HG03575 (cell line): ENCODE measurements around the gene B4GAT1.
"Not testable (repeated sequence)": the region's sequence is repeated elsewhere in the genome, so short reads cannot be mapped to it uniquely, and the experiment has no call there.

Source experiments
- ATAC-seq: cut with Tn5 transposase; IDR thresholded peaks from one replicate; pipeline ENCODE4 v1.9.1; 2021; ENCODE audit not compliant: unreplicated experiment, insufficient number of reproducible peaks, low FRiP score; ENCODE audit errors: extremely low read depth

B4GAT1 gene

GRCh38 chr11:66313321-66314185 is 33.9 kb downstream of the B4GAT1 start:
- no peak for ATAC-seq

- ATAC-seq = no peak
Observed at GRCh38 chr11:66312549-66313320, 34.7 kb downstream of the B4GAT1 start.

- no peak for ATAC-seq
Observed at GRCh38 chr11:66311965-66312548, 35.4 kb downstream of the B4GAT1 start.

- ATAC-seq = no peak
Observed at GRCh38 chr11:66311470-66311964, 35.9 kb downstream of the B4GAT1 start.

GRCh38 chr11:66310803-66311440 is 36.5 kb downstream of the B4GAT1 start:
- not testable (repeated sequence) for ATAC-seq

- no peak for ATAC-seq
Observed at GRCh38 chr11:66310324-66310723, 37.1 kb downstream of the B4GAT1 start.

- ATAC-seq = no peak
Observed at GRCh38 chr11:66309475-66309874, 38.0 kb downstream of the B4GAT1 start.

- ATAC-seq = no peak
Observed at GRCh38 chr11:66302656-66303055, 44.8 kb downstream of the B4GAT1 start.

GRCh38 chr11:66299186-66299585 is 48.2 kb downstream of the B4GAT1 start:
- ATAC-seq = no peak

GRCh38 chr11:66297610-66298009 is 49.8 kb downstream of the B4GAT1 start:
- no peak for ATAC-seq
